DOHH2 (cell line): Measurements from ENCODE around the gene RAD23A.

ENCODE experiments used
- EZH2phosphoT487 ChIP-seq: fragments of 200-600 bp; sonication (generic); IDR thresholded peaks from 2 replicates; pipeline ENCODE4 v1.6.1; 2017; ENCODE audit warnings: borderline replicate concordance, mild to moderate bottlenecking, antibody characterized with exemption, low read length, moderate library complexity, mixed read lengths
- TF ChIP-seq, protein P1 (sequence below): fragments of 200-600 bp; sonication (generic); IDR thresholded peaks from one replicate; pipeline ENCODE4 v1.5.1; 2014; ENCODE audit warnings: antibody characterized with exemption, mild to moderate bottlenecking, low read depth, low read length; ENCODE audit not compliant: poor library complexity, severe bottlenecking

DNA sequence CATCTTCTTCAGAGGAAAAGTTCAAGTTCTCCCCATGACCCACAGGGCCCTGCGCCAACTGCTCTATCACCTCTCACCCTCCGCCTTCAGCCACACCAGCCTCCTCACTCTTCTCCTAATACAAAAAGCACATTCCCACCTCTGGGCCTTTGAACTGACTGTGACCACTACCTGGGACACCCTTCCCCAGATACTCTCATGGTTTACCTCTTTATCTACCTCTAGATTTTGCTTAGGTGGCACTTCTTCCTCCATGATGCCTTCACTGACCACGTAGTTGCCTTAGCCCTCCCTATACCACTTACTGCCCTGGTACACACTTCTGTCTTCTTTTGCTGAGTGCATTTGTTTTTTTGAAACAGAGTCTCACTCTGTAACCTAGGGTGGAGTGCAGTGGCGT, 22.7 kb upstream of the RAD23A start:
- TF ChIP-seq, protein P1, sequence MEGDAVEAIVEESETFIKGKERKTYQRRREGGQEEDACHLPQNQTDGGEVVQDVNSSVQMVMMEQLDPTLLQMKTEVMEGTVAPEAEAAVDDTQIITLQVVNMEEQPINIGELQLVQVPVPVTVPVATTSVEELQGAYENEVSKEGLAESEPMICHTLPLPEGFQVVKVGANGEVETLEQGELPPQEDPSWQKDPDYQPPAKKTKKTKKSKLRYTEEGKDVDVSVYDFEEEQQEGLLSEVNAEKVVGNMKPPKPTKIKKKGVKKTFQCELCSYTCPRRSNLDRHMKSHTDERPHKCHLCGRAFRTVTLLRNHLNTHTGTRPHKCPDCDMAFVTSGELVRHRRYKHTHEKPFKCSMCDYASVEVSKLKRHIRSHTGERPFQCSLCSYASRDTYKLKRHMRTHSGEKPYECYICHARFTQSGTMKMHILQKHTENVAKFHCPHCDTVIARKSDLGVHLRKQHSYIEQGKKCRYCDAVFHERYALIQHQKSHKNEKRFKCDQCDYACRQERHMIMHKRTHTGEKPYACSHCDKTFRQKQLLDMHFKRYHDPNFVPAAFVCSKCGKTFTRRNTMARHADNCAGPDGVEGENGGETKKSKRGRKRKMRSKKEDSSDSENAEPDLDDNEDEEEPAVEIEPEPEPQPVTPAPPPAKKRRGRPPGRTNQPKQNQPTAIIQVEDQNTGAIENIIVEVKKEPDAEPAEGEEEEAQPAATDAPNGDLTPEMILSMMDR, result no peak
- no peak for TF ChIP-seq EZH2phosphoT487
